ENCODE results near the gene MRGPRX4. TPM values are rescaled to one million over a fixed set of nuclear protein-coding genes. Genes with fewer than 3 reads are reported as not detected.
"Not testable (repeated sequence)": the region's sequence is repeated elsewhere in the genome, so short reads cannot be mapped to it uniquely, and the experiment has no call there.

Gene MRGPRX4
- total and polyA plus RNA-seq, 2 of the 4 experiments (the other 2 are of a cell fraction): 0.05 TPM; not detected in 1

- H2BK120ac ChIP-seq (ENCODE audit: low read depth, low read length); dilution Hi-C loops (cut with HindIII; ENCODE audit: low sequenced_read_pairs, unreplicated experiment); H3K9me3 ChIP-seq (ENCODE audit: control insufficient read depth, insufficient read depth, low read length); H3K14ac ChIP-seq (replicated peaks; ENCODE audit: low read depth, low read length); H4K5ac ChIP-seq (ENCODE audit: low read depth, low read length); BruUV-seq (replicated peaks); H3K9ac ChIP-seq (ENCODE audit: low read depth, low read length); in situ Hi-C loops (cut with MboI; ENCODE audit: low sequenced_read_pairs); H3K4me2 ChIP-seq (ENCODE audit: low read depth, low read length); H2AFZ ChIP-seq (replicated peaks; ENCODE audit: low read length, poor library complexity); H3K4ac ChIP-seq (ENCODE audit: low read depth, low read length); ATAC-seq (ENCODE audit: low read depth); intact Hi-C loops (cut with micrococcal nuclease); H3K4me1 ChIP-seq (ENCODE audit: control insufficient read depth, insufficient read depth, low read length); H3K18ac ChIP-seq (ENCODE audit: low read depth, low read length); H3K4me3 ChIP-seq (ENCODE audit: insufficient read depth, low read depth, low read length); CTCF ChIA-PET; H3K27me3 ChIP-seq (ENCODE audit: control insufficient read depth, insufficient read depth, low read length); H3K23ac ChIP-seq (ENCODE audit: low read depth, low read length); H2BK20ac ChIP-seq (ENCODE audit: low read depth, low read length); H4K20me1 ChIP-seq (ENCODE audit: insufficient read depth, low read length); H3K79me1 ChIP-seq (ENCODE audit: low read depth in 1 of 2, low read length in 2 of 2); POLR2A ChIA-PET (ENCODE audit: unreplicated experiment); H4K91ac ChIP-seq (ENCODE audit: insufficient read depth, low read depth, low read length); H2BK15ac ChIP-seq (ENCODE audit: low read depth, low read length); H2AK5ac ChIP-seq (ENCODE audit: low read depth, low read length); H2BK5ac ChIP-seq (ENCODE audit: low read depth, low read length, poor library complexity, severe bottlenecking); H3K9me1 ChIP-seq (ENCODE audit: insufficient read depth, low read length); H2AK9ac ChIP-seq (replicated peaks; ENCODE audit: low read depth, low read length, poor library complexity); H3K27ac ChIP-seq (ENCODE audit: insufficient read depth, low read length); H4K8ac ChIP-seq (ENCODE audit: low read depth in 2 of 2, low read length in 2 of 2); H3K56ac ChIP-seq (ENCODE audit: extremely low read depth, insufficient read depth, low read length); DNase-seq; H3K36me3 ChIP-seq (ENCODE audit: control insufficient read depth, insufficient read depth, low read length): not testable (repeated sequence)
- no CpG with 5 or more reads among the region's 3 CpGs for whole genome bisulfite sequencing, 2 experiments (ENCODE audit: extremely low coverage in 2 of 2, insufficient read length in 1 of 2)
Observed at GRCh38 chr11:18197738-18198137, 25.1 kb downstream of the MRGPRX4 start.
